Keratinocyte (primary cell): ENCODE measurements around the gene ARFIP1. TPM values are rescaled to one million over a fixed set of nuclear protein-coding genes. Genes with fewer than 3 reads are reported as not detected.

Source experiments
- DNase-seq: peaks from one replicate; pipeline ENCODE4 v3.0.0-alpha.2; 2011; ENCODE audit warnings: low read depth, missing footprints, low spot score
- FAIRE-seq: peaks from 2 replicates; lab custom pipeline; 2011; peaks lifted over from hg19 to GRCh38; lab: Jason Lieb, UNC
- H2AFZ ChIP-seq: 2 replicates; pipeline ENCODE4 v1.6.0; 2012; ENCODE audit warnings: low read length, control low read depth, inconsistent platforms; ENCODE audit not compliant: control insufficient read depth
- H3K27ac ChIP-seq: 2 replicates; pipeline ENCODE4 v1.5.1; 2011; ENCODE audit warnings: low read length; ENCODE audit not compliant: control insufficient read depth, insufficient read depth
- H3K27me3 ChIP-seq: 3 replicates; pipeline ENCODE4 v1.6.0; 2011; ENCODE audit warnings: low read length; ENCODE audit not compliant: control insufficient read depth, insufficient read depth; ENCODE audit errors: extremely low read depth
- H3K36me3 ChIP-seq, 2 experiments: 2 replicates in 1 of 2; 3 replicates in 1 of 2; pipeline ENCODE4 v1.5.1; 2011; ENCODE audit warnings: low read length in 2 of 2, mild to moderate bottlenecking in 1 of 2; ENCODE audit not compliant: control insufficient read depth in 2 of 2, insufficient read depth in 2 of 2; ENCODE audit errors: extremely low read depth in 1 of 2
- H3K4me1 ChIP-seq: 3 replicates; pipeline ENCODE4 v1.5.1; 2011; ENCODE audit warnings: low read length; ENCODE audit not compliant: control insufficient read depth, insufficient read depth; ENCODE audit errors: extremely low read depth
- H3K4me2 ChIP-seq: 3 replicates; pipeline ENCODE4 v1.6.0; 2011; ENCODE audit warnings: low read depth, low read length; ENCODE audit not compliant: control insufficient read depth, insufficient read depth; ENCODE audit errors: extremely low read depth
- H3K4me3 ChIP-seq, 3 experiments: fragments of 200-600 bp in 1 of 3; sonication (generic) in 1 of 3; 2 replicates in 2 of 3; 3 replicates in 1 of 3; pipeline ENCODE4 v1.5.1; 2011 to 2016; ENCODE audit warnings: low read length in 3 of 3, mild to moderate bottlenecking in 3 of 3, control low read depth in 2 of 3, inconsistent platforms in 1 of 3, low read depth in 1 of 3, mixed read lengths in 1 of 3, mixed run types in 1 of 3, moderate library complexity in 1 of 3; ENCODE audit not compliant: control insufficient read depth in 2 of 3, insufficient read depth in 2 of 3; ENCODE audit errors: extremely low read depth in 1 of 3
- H3K79me2 ChIP-seq: 2 replicates; pipeline ENCODE4 v1.6.0; 2012; ENCODE audit warnings: low read length; ENCODE audit not compliant: control insufficient read depth, insufficient read depth
- H3K9ac ChIP-seq: 3 replicates; pipeline ENCODE4 v1.6.0; 2011; ENCODE audit warnings: low read length; ENCODE audit not compliant: control insufficient read depth, insufficient read depth; ENCODE audit errors: extremely low read depth
- H3K9me1 ChIP-seq: 3 replicates; pipeline ENCODE4 v1.6.0; 2011; ENCODE audit warnings: low read length; ENCODE audit not compliant: control insufficient read depth, insufficient read depth; ENCODE audit errors: extremely low read depth
- H3K9me3 ChIP-seq: 2 replicates; pipeline ENCODE4 v1.5.1; 2012; ENCODE audit warnings: low read depth, low read length; ENCODE audit not compliant: control insufficient read depth
- H4K20me1 ChIP-seq: 3 replicates; pipeline ENCODE4 v1.6.0; 2011; ENCODE audit warnings: low read length; ENCODE audit not compliant: control insufficient read depth, insufficient read depth; ENCODE audit errors: extremely low read depth
- EZH2 ChIP-seq: IDR thresholded peaks from one replicate; pipeline ENCODE4 v1.6.1; 2012; ENCODE audit warnings: inconsistent platforms, mild to moderate bottlenecking, low read length, moderate library complexity
- dilution Hi-C: fragments of 300-500 bp; cut with MboI; formaldehyde crosslinking; loops from one replicate; pipeline ENCODE4 v1.7.0; 2020; ENCODE audit warnings: low sequenced_read_pairs; ENCODE audit not compliant: extremely low pct_ligation_motif_present
- polyA plus RNA-seq, 5 experiments: library from polyadenylated mRNA; depleted of rRNA in 3 of 5; stranded (reverse) in 3 of 5; stranded (forward) in 1 of 5; unstranded in 1 of 5; fragments of >200 nt; gene quantifications; 1 replicate in 1 of 5; 2 replicates in 3 of 5; 3 replicates in 1 of 5; pipeline versions ENCODE4 v1.2.1 to v1.2.3, GENCODE V29; 2011 to 2012; ENCODE audit warnings: missing spikeins in 2 of 5, low read depth in 1 of 5, low replicate concordance in 1 of 5
- TF ChIP-seq, protein P1 (sequence below), 3 experiments: IDR thresholded peaks in 1 of 3; conservative IDR thresholded peaks in 1 of 3; optimal IDR thresholded peaks in 1 of 3; 2 replicates in 2 of 3; 3 replicates in 1 of 3; pipeline versions ENCODE3 to v1.5.1; 2011; ENCODE audit warnings: low read length in 3 of 3, mild to moderate bottlenecking in 3 of 3, moderate library complexity in 2 of 3, control low read depth in 1 of 3, inconsistent platforms in 1 of 3; ENCODE audit not compliant: insufficient read depth in 2 of 3; ENCODE audit errors: extremely low read depth in 1 of 3

The ARFIP1 gene
- polyA plus RNA-seq, 1 donor (not counting 4 experiments of a cell fraction or from before 2014, with no cell fraction given), result 44.4 TPM

DNA sequence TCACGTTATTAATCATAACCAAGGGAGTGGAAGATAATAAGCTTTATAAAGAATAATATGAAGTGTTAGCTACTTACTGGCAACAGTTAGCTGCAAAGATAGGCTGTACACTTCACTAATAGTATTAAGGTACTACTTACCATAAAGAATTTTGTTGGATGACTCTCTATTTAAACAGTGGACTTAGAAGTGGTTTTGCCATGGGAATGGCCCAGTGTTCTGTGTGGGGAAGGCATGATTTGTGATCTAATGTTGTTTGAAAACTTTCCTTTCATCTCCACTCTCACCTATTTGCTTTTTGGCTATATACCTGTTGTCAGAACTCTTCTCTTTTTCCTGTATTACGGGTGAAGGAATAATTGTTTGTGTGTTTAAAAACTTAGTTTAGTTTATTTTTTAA is 179.3 kb downstream of the ARFIP1 start:
- dilution Hi-C loops, result no loop called here
- H3K9ac ChIP-seq, result no peak overlapping the region
- no peaks in the 10 kb centered on the region for H4K20me1 ChIP-seq
- no peak overlapping the region for H2AFZ ChIP-seq
- no peaks in the 10 kb centered on the region for H3K27me3 ChIP-seq
- DNase-seq, result no peak
- H3K4me2 ChIP-seq, result no peak overlapping the region
- H3K27ac ChIP-seq, result no peak overlapping the region
- no peaks in the 10 kb centered on the region for H3K9me3 ChIP-seq
- no peaks in the 10 kb centered on the region for H3K79me2 ChIP-seq
- H3K4me1 ChIP-seq, result no peaks in the 10 kb centered on the region
- no peak for TF ChIP-seq EZH2
- TF ChIP-seq, protein P1, sequence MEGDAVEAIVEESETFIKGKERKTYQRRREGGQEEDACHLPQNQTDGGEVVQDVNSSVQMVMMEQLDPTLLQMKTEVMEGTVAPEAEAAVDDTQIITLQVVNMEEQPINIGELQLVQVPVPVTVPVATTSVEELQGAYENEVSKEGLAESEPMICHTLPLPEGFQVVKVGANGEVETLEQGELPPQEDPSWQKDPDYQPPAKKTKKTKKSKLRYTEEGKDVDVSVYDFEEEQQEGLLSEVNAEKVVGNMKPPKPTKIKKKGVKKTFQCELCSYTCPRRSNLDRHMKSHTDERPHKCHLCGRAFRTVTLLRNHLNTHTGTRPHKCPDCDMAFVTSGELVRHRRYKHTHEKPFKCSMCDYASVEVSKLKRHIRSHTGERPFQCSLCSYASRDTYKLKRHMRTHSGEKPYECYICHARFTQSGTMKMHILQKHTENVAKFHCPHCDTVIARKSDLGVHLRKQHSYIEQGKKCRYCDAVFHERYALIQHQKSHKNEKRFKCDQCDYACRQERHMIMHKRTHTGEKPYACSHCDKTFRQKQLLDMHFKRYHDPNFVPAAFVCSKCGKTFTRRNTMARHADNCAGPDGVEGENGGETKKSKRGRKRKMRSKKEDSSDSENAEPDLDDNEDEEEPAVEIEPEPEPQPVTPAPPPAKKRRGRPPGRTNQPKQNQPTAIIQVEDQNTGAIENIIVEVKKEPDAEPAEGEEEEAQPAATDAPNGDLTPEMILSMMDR (optimal IDR thresholded peaks at IDR 0.05 in 1 of 3, IDR thresholded peaks at IDR 0.05 in 1 of 3, conservative IDR thresholded peaks at IDR 0.05 in 1 of 3; ENCODE audit: extremely low read depth in 1 of 3, insufficient read depth in 2 of 3, low read length in 3 of 3), result no peak
- H3K4me3 ChIP-seq, result no peak overlapping the region
- FAIRE-seq, result no peak
- H3K36me3 ChIP-seq, result peaks cover 0 to 10% of the 10 kb centered on the region in 2 experiments
- H3K9me1 ChIP-seq, result no peaks in the 10 kb centered on the region

DNA sequence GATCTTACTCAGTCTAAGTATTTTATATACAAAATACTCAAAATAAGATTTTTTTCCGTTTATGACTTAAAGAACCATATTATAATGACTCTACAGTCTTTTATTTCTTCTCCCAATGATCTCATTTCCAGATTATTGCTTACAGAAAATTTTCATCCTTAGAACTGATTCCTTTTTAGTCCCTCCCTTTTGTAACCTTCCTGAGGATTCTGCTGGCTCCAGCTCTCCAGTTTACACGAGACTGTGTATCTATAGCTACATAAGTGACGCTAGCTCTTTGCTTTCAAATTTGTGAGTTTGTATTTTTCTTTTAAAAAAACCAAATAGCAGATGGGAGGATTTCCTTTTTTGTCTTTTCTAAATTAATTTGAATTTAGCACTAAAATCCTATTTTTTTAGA is 180.3 kb downstream of the ARFIP1 start:
- Histone ChIP-seq H3K27ac (no peak overlapping the region), H2AFZ (no peak overlapping the region), H4K20me1 (no peaks in the 10 kb centered on the region), H3K9me3 (no peaks in the 10 kb centered on the region), H3K4me1 (no peaks in the 10 kb centered on the region), H3K4me3 (no peak overlapping the region), H3K27me3 (no peaks in the 10 kb centered on the region), H3K36me3 (peaks cover 0 to 8% of the 10 kb centered on the region in 2 experiments), H3K9me1 (no peaks in the 10 kb centered on the region), H3K9ac (no peak overlapping the region), H3K4me2 (no peak overlapping the region), H3K79me2 (no peaks in the 10 kb centered on the region)
- FAIRE-seq (no peak), DNase-seq (no peak)
- TF ChIP-seq, protein P1 (optimal IDR thresholded peaks at IDR 0.05 in 1 of 3, IDR thresholded peaks at IDR 0.05 in 1 of 3, conservative IDR thresholded peaks at IDR 0.05 in 1 of 3; ENCODE audit: extremely low read depth in 1 of 3, insufficient read depth in 2 of 3, low read length in 3 of 3), result no peak
- no peak for TF ChIP-seq EZH2
- dilution Hi-C loops, result no loop called here
